GM21723 (cell line): ENCODE measurements around the gene RAB3GAP2.
"Not testable (repeated sequence)": the region's sequence is repeated elsewhere in the genome, so short reads cannot be mapped to it uniquely, and the experiment has no call there.

Experiments
- ATAC-seq: cut with Tn5 transposase; IDR thresholded peaks from one replicate; pipeline ENCODE4 v1.9.1; 2021; ENCODE audit warnings: mild to moderate bottlenecking, moderate library complexity; ENCODE audit not compliant: unreplicated experiment

The RAB3GAP2 gene, protein sequence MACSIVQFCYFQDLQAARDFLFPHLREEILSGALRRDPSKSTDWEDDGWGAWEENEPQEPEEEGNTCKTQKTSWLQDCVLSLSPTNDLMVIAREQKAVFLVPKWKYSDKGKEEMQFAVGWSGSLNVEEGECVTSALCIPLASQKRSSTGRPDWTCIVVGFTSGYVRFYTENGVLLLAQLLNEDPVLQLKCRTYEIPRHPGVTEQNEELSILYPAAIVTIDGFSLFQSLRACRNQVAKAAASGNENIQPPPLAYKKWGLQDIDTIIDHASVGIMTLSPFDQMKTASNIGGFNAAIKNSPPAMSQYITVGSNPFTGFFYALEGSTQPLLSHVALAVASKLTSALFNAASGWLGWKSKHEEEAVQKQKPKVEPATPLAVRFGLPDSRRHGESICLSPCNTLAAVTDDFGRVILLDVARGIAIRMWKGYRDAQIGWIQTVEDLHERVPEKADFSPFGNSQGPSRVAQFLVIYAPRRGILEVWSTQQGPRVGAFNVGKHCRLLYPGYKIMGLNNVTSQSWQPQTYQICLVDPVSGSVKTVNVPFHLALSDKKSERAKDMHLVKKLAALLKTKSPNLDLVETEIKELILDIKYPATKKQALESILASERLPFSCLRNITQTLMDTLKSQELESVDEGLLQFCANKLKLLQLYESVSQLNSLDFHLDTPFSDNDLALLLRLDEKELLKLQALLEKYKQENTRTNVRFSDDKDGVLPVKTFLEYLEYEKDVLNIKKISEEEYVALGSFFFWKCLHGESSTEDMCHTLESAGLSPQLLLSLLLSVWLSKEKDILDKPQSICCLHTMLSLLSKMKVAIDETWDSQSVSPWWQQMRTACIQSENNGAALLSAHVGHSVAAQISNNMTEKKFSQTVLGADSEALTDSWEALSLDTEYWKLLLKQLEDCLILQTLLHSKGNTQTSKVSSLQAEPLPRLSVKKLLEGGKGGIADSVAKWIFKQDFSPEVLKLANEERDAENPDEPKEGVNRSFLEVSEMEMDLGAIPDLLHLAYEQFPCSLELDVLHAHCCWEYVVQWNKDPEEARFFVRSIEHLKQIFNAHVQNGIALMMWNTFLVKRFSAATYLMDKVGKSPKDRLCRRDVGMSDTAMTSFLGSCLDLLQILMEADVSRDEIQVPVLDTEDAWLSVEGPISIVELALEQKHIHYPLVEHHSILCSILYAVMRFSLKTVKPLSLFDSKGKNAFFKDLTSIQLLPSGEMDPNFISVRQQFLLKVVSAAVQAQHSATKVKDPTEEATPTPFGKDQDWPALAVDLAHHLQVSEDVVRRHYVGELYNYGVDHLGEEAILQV (N-terminal part only)

DNA sequence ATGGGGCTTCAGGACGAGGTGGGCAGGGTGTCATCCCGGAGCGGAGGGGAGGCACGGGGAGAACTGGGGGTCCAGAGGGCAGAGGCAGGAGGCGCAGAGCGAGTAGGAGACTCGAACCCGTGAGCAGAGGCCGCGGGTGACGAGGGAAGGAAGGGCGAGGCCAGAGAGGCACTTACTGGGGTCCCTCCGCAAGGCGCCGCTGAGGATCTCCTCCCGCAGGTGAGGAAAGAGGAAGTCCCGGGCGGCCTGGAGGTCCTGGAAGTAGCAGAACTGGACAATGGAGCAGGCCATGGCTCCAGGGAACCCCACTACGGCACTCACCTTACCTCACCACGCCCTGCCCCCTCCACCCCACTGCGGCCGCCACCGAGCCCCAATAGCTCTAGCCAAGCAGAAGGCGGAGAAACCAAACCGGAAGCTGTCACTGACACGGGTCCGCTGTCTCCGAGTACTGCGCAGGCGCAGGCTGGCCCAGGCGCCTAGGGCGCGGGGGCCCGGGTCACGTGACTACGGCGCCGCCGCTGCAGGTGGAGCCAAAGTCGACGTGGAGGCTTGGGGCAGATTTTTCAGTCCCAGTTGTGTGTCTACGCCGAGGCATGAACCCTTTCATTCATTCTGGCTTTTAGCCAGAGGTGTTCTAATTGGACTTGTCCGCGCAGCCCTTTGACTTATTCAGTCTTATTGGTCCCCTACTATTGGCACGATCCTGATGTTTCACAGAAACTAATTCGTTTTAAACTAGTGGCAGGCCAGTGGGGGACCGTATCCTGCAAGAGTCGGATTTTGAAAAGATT, at the start of gene RAB3GAP2:
Gene RAB3GAP2, minus strand, starts transcription at position 407 of the 794 bp plus-strand sequence. Its CDS starts 116 bp downstream, at position 291.
- ATAC-seq = peak; percentile 96

DNA sequence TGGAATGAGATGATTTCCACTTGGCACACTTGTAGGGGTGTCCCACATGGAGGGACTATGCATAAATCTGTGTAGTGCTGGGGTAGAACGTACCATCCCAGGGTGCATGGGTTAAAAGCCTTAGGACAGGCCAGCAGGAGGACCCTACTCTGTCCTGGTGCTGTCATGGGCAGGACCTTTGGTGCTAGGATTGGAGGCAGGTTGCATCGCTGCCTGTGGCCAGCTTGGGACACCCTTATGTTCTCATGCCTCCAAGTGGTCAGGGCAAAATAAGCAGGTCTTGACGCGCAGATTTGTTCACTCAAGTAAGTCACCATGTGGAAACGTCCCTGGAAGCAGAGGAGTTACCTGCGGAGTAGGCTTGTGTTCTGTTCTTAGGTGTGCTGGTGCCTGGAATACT, 49.5 kb upstream of the RAB3GAP2 start:
- ATAC-seq = no peak

DNA sequence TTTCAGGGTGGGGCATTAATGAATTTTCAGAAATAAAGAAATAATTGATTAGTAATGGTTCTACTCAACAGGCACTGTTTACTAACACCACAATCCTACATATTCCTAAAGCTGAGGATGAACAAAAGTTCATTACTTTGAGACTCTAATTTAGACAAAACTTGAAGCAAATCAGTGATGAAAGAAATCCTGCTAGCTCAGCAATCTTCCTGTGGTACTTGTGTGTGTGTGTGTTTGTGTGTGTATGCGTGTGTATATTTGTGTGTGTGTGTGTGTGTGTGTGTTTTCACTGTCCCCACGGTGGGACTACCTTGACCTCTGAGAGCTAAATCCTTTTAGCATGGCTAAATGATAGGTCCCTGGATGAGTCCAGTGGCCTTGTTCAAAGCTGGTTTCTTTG, 48.5 kb upstream of the RAB3GAP2 start:
- ATAC-seq = no peak

DNA sequence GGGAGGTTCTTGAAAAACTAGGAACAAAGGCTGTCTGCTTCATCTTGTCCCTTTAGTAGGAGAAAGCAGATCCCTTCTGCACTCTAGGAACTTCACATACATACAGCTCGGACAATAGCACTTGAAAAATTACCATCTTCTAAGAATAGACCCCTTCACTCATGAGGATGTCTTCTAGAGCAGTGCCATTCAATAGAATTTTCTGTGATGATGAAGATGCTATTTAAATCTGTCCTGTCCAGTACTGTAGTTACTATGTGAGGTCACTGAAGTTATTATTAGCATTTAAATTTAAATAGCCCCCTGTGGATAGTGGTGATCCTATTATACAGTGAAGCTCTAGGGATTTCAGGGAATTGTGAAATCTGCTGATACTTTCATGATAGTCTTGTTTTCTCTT, 46.4 kb upstream of the RAB3GAP2 start:
- no peak for ATAC-seq

DNA sequence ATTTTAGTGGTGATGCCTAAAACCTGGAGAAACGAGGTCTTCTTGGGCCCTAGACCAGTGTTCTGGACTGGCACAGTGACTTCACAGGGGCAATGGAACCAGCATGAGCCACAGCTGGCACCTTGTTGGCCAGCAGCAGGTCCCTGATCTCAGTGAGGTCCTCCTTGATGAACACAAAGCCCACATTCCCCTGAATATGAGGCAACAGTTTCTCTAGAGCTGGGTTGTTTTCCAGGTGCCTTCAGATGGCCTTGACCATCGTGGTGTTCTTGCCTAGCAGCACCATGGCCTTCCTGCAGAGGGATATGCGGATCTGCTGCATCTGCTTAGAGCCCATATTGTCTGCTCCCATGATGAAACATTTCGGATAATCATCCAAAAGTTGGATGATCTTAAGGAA, 44.9 kb upstream of the RAB3GAP2 start:
- no peak for ATAC-seq

DNA sequence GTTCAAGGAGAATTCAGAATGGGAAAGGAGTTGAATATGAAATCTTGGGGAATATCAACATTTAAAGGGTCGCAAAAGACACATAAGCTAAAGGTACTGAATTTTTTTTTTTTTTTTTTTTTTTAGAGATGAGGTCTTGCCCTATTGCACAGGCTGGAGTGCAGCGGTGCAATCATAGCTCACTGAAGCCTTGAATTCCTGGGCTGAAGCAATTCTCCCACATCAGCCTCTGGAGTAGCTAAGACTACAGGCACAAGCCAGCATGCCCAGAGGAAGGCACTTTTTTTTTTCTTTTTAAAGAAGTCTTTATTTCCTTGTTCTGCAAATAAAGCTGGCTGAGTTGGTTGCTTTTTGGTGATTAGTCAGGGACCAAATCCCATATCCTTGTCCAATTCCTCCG, 44.1 kb upstream of the RAB3GAP2 start:
- ATAC-seq = no peak

DNA sequence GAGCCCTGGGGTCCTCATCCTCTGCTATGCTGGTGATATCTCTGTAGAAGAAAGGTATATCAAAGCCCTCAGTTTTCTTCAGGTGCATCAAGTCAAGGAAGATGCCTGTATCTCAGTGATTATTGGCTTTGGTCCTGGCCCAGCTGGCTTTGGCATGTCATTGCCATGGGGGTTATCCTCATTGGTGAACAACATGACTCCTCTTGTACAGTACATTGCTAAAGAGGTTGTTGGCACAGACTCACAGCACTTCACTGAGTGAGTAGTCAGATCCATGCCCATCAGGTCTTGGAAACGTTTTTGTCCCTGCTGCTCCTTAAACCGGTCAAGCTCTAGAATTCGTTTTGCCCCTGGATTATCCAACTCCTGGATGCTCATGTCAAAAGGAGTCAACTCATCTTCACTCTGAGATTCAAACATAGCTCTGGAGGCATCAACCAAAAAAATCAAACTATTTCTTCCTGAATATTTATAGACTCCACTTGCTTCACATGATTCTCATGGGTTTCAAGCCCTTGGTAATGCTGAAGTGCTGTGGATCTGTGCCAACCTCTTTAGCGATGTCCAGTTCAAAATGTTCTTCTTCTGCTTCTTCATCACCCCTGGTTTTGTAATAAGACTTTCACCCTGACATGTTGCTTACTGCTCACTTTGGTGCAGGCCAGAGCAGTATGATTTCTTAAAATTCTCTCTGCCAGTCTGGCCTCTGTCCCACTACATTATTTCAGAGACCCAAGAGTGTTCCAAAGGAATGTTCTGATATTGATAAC, 43.0 kb upstream of the RAB3GAP2 start:
- ATAC-seq = no peak

DNA sequence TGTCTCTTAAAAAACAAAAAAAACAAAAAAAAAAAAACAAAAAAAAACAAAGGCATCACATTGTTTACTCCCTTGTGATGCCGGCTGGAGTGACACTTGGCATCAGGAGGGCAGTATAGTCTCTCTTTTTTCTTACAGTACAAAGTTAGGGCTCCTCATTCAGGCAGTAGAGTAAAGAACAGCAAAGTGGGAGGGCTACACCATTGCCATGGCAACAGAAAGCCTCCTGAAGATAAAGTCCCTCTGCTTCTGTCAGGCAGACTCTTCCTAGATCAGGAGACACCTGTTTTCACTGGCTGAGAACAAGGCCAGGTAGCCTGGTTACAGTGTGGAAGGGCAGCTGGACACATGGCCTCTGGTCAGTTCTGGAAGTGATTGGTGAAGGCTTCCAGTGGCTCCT, 41.3 kb upstream of the RAB3GAP2 start:
- ATAC-seq = no peak

DNA sequence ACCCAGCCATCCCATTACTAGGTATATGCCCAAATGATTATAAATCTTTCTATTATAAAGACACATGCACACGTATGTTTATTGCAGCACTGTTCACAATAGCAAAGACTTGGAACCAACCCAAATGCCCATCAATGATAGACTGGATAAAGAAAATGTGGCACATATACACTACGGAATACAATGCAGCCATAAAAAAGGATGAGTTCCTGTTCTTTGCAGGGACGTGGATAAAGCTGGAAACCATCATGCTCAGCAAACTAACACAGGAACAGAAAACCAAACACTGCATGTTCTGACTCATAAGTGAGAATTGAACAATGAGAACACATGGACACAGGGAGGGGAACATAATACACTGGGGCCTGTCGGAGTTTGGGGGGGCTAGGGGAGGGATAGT, 37.9 kb upstream of the RAB3GAP2 start:
- not testable (repeated sequence) for ATAC-seq

DNA sequence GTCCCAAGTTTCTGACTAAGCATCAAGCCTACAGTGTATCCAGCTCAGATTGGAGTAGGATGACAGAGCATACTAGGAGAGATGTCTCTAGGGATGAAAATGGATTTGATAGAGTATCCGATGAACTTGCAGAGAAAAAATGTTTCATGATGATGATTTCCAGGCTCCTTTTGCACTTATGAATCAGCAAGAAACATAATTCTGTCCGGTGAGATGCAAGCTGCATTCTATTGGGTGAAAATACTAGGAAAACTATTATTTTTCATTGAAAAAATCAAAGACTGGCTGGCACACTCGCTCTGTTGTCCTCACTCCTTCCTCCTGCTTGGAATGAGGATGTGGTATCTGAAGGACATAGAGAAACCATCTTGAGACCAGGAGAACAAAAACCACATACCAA, 35.4 kb upstream of the RAB3GAP2 start:
- no peak for ATAC-seq

DNA sequence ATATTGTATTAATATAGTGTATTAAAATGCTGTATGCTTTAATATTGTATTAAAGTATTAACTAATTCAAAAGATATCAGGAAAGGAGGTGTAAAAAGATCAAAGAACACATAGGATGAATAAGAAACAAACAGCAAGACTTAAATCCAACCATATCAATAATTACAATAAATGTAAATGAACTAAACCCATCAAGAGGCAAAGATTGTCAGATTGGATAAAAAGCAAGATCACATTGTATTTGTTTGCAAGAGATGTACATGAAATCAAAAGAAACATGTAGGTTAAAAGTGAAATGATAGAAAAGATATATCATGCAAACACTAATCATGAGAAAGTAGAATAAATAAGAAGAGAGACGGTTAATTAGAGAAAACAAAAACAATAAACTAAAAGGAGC, 34.1 kb upstream of the RAB3GAP2 start:
- ATAC-seq = no peak

DNA sequence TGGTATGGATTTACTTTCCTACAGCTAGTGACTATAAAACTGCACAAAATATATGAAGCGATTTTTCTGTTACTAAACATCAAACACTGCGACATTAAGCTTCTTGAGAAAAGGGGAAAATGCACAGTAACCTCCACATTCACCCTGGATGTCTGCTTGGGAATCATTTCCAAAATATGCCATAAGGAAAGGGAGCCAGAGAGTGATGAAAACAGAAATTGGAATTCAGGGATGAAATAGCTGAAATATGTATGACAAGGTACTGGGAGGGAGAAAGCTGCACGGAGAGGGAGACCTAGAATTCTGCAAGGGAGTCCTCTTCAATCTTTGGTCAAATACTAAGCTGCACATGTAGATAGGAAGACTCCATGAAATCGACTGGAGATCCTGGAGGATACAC, 31.6 kb upstream of the RAB3GAP2 start:
- no peak for ATAC-seq

DNA sequence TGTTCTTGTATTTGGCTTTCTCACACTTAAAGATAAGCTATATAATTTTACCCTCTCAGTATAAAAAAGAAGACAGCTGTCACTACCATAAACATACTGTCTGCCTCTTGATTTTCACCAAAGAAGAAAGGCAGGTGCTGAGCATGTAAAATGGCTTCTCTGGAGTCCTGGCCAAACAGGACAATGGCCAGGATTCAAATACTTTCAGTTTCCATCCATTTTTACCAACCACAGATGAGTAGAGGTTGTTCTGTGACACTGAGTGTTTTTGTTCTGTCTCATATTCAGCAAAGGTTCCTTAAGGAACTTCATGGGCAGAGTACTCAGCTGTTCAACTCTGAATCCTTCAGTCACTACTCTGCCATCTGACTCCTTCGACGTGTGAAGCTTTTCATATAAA, 29.4 kb upstream of the RAB3GAP2 start:
- ATAC-seq = no peak

DNA sequence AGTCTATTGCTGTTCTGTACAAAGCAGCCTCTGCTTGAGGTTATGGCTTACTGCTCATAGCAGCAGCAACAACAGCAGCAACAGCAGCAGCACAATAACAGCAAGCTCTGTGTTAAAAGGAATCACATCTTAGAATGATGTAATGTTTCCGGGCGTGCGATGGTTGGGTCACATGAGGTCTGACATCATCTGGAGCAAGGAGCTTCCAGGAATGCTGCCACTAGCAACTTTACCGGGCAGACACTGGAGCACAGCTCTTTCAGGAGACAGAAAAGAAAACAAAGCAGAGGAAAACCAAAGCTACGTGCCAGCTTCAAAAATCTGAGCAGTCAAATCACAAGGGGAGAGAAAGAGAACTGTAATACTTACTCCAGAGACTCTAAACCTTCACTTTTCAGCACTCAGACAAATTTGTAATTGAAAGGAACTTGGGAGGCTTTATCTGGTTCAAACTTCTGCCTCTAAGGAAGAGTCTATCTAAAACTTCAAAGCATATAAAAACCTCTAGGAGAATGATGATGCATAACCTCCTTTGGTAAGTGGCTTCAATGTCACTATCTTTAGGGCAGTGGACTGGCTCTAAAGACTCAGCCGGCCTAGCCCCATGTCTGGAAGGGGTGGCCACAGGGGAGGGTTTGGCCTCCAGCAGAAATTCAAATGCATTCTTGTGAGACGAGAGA, 28.3 kb upstream of the RAB3GAP2 start:
- ATAC-seq = no peak

DNA sequence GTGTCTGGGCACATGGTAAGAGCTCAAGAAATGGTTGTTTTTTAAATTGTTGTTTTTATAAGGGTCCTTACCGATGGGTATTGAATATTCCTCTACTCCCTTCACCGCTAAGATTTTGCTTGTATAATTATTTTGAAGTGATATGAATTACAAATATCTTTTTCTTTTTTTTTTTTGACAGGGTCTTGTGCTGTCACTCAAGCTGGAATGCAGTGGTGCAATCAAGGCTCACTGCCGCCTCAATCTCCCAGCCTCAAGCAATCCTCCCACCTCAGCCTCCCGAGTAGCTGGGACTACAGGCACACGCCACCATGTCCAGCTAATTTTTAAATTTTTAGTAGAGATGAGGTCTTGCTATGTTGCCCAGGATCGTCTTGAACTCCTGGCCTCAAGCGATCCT, 27.1 kb upstream of the RAB3GAP2 start:
- no peak for ATAC-seq

DNA sequence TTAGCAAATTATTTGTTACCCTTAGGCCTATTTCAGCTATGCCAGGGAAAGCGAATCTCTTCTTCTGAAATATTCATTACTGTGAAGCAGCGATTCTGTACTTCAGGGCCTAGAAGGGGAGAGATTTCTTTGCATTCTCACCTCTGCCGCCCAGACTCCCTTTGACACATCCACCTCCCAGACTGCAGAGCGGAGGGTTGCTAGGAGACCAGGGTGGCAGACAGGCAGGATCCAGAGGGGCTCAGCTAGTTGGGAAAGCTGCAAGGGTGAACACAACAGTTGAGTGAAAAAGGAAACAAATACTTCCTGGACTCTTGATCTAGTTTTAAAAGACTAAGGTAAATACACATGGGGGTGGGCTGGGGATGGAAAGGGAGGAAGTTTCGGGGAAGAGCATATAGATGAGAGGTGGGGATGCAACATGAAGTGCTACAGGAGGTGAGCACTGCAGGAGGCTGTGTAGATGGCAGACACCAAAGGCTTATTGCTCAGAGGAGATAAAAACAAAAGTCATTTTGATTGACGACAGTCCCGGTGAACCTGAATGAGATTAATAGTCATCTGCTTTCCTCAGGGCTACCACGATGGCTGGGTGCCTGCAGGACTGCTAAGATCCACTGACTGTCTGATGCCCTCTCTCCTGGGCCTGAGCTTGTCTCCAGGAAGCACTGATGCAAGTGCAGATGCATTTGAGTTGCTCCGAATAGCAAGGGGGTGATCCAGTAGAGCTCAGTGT, 26.4 kb upstream of the RAB3GAP2 start:
- no peak for ATAC-seq

DNA sequence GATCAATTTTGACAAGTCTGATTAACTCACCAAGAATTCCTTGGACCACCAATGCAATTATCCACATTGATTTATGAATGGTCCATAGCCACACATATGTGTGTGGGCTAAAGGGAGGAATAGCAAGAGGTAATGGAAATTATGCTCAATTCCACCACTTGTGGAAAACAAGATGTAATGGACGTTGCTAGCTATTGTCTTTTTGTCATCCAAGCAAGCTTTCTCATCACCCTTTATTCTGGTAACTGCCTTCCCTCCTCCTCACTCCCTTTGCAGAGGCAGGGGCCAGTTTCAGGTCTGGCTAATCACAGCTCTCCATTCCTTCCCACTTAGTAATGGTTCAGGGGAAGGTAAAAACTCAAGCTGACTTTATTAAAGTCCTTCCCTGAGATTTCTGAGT, 24.7 kb upstream of the RAB3GAP2 start:
- ATAC-seq = no peak

DNA sequence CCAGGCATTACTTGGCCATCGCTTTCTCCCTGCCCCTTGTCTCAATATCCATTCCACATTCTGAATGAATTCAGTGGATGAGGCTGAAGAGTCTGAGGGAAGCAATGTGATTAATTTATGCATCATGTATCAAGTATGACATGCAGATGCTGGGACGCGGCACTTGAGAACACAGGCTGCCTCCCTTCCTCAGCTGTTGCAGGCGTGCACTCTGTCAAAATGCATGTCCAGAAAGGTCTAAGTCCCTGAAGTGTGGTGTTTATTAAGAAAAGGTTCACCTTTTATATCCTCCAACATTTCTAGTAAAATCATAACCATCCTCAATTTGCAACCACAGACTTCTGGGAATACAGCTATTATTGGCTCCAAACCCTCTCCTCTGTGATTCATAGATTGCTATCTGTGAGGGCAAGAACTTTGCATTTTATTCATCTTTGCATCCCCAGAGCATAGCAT, 22.6 kb upstream of the RAB3GAP2 start:
- ATAC-seq = no peak
